HL-60 (cell line): ENCODE results near the gene MST1.

ENCODE experiments used
- DNase-seq, 2 experiments: peaks; one replicate each; pipeline ENCODE4 v3.0.0-alpha.2; 2010 to 2020; ENCODE audit warnings: low read depth in 1 of 2, low spot score in 1 of 2
- H3K27ac ChIP-seq: fragments of 250-450 bp; sonication (Bioruptor Pico); replicated peaks from 2 replicates; pipeline ENCODE4 v1.5.1; 2020; ENCODE audit warnings: mild to moderate bottlenecking, moderate library complexity
- H3K27me3 ChIP-seq: fragments of 250-450 bp; sonication (Bioruptor Pico); 2 replicates; pipeline ENCODE4 v1.5.1; 2021; ENCODE audit warnings: mild to moderate bottlenecking, moderate library complexity; ENCODE audit not compliant: insufficient read depth, poor library complexity, severe bottlenecking
- H3K4me3 ChIP-seq: replicated peaks from 2 replicates; pipeline ENCODE4 v1.5.1; 2011; ENCODE audit warnings: mild to moderate bottlenecking, control low read depth, low read length; ENCODE audit not compliant: insufficient read depth
- CTCF ChIP-seq: IDR thresholded peaks from one replicate; pipeline ENCODE4 v1.5.1; 2011; ENCODE audit warnings: low read length, control low read depth, inconsistent platforms; ENCODE audit not compliant: insufficient read depth
- GABPA ChIP-seq: IDR thresholded peaks from 2 replicates; pipeline ENCODE4 v1.6.1; 2012; ENCODE audit warnings: low read depth
- POLR2AphosphoS5 ChIP-seq: IDR thresholded peaks from 2 replicates; pipeline ENCODE4 v1.6.1; 2012; ENCODE audit warnings: low read depth
- REST ChIP-seq: IDR thresholded peaks from 2 replicates; pipeline ENCODE4 v1.6.1; 2012; ENCODE audit warnings: low read depth; ENCODE audit not compliant: insufficient replicate concordance
- SPI1 ChIP-seq: IDR thresholded peaks from 2 replicates; pipeline ENCODE4 v1.6.1; 2012; ENCODE audit warnings: low read depth, mild to moderate bottlenecking, borderline replicate concordance

The MST1 gene

GRCh38 chr3:49647741-49648140, 41.5 kb downstream of the MST1 start:
- no peak for DNase-seq
- no peak overlapping the region for H3K4me3 ChIP-seq
- TF ChIP-seq GABPA (no peak), REST (no peak)
- H3K27ac ChIP-seq = no peak overlapping the region
- no peaks in the 10 kb centered on the region for H3K27me3 ChIP-seq

- H3K4me3 ChIP-seq = no peak overlapping the region
- no peak overlapping the region for H3K27ac ChIP-seq
- no peaks in the 10 kb centered on the region for H3K27me3 ChIP-seq
- TF ChIP-seq SPI1 (no peak), POLR2AphosphoS5 (no peak), REST (no peak), CTCF (no peak), GABPA (no peak)
- no peak for DNase-seq
Measured at GRCh38 chr3:49646236-49646635, 43.0 kb downstream of the MST1 start.

- Histone ChIP-seq H3K27me3 (no peaks in the 10 kb centered on the region), H3K27ac (no peak overlapping the region), H3K4me3 (no peak overlapping the region)
- DNase-seq = no peak
- TF ChIP-seq REST (no peak), POLR2AphosphoS5 (no peak), SPI1 (no peak), GABPA (no peak), CTCF (no peak)
Measured at GRCh38 chr3:49644684-49645083, 44.6 kb downstream of the MST1 start.

- DNase-seq = no peak
- TF ChIP-seq GABPA (no peak), REST (no peak), CTCF (no peak), POLR2AphosphoS5 (no peak), SPI1 (no peak)
- Histone ChIP-seq H3K4me3 (no peak overlapping the region), H3K27ac (no peak overlapping the region), H3K27me3 (no peaks in the 10 kb centered on the region)
Measured at GRCh38 chr3:49642708-49643145, 46.5 kb downstream of the MST1 start.
